Fibroblast of skin of right biceps (primary cell): Measurements from ENCODE around the gene UBL4B.

Experiments
- DNase-seq: peaks from one replicate; pipeline ENCODE4 v3.0.0-alpha.2; 2013

The UBL4B gene

DNA sequence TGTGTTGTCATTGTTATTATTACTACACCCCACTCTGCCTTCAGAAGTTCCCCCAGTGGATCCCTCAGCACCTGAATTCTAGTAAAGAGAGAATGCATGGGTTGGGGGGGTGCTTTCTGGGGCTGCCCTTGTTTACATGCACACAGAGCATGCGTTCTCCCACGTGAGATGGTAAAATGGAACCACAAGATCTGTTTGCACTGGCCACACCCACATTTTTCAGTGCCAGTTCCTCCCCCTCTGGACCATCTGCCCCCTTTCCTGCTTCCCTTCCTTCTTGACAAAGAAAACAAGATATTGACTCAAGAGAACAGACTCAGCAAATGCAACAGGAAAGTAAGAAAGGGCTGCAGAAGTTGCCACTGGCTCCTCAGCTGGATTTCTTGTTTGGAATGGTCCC, 46.9 kb downstream of the UBL4B start:
- no peak for DNase-seq

DNA sequence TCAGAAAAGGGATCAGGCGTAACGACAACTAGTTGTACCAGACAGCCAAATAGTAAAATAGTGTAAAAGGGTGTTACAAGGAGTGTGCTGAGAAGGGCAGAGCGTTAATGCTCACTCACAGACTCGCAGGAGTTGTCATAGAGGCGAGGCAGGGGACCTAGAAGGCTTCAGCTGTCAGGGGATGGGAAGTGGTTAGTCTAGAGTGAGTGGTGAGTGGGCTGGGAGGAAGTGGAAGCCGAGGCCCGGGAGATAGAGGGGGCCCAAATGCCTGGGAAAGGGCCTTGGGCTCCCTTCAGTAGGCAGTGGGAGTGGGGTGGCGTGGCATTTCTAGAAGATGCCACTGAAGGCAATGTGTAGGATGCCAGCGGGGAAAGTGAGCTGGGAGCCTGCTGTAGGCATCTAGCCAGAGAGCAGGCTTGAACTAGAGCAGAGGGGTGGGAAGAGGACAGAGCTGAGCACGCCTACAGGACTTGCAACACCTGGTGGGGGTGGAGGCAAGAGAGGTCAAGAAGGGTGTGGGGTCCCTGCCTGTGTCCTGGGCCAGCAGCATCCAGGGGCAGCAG, 48.4 kb downstream of the UBL4B start:
- DNase-seq = no peak

DNA sequence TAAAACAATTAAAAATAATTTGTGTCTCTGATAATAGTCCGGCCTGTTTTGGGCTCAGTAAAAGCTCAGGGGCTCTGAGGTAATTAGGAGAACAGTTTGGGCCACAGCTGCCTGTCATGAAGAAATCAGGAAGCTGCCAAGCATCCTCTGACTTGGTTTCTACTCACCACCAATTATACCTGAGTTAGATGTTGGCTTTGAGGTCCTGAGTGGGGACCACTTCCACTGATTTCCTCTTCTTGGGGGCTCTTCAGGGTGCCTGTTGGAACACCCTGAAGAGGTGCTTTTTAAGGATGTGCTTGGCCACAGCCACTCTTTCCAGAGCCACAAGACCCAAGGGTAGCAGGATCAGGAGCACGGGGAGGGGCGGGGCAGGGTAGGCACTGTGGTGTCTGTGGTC, 48.9 kb downstream of the UBL4B start:
- no peak for DNase-seq

DNA sequence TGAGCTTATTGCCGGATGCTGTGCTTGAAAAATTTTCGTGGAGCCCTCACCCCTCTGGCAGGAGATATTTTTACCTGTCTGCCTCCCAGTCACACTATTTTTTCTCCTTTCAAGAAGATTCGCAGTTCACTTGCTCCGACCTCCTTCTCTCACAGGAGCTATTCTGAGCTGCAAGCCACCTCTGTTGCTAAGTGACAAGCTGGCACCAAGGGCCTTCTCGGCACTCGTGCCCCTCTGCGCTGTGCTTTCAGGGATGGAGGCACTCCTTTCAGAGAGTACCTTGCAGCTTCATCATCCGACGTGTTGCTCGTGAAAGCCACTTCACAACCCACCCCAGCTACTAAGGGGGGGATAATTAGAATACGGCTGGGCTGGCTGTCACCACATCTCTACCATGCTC, 49.6 kb downstream of the UBL4B start:
- DNase-seq = no peak
